Hepatocyte (in vitro differentiated cells): ENCODE data around the gene AAR2. TPM values are rescaled to one million over a fixed set of nuclear protein-coding genes. Genes with fewer than 3 reads are reported as not detected.

Experiments used
- DNase-seq: peaks from one replicate; pipeline ENCODE4 v3.0.0-alpha.2; 2016; ENCODE audit warnings: low spot score
- H2AFZ ChIP-seq: fragments of 200-600 bp; sonication (generic); 2 replicates; pipeline ENCODE4 v1.6.0; 2016; ENCODE audit warnings: antibody characterized with exemption, mild to moderate bottlenecking
- H3K27ac ChIP-seq: fragments of 200-600 bp; sonication (generic); 2 replicates; pipeline ENCODE4 v1.5.1; 2016; ENCODE audit warnings: mild to moderate bottlenecking
- H3K27me3 ChIP-seq: fragments of 200-600 bp; sonication (generic); 2 replicates; pipeline ENCODE4 v1.6.1; 2016
- H3K36me3 ChIP-seq: fragments of 200-600 bp; sonication (generic); replicated peaks from 2 replicates; pipeline ENCODE4 v1.5.1; 2016; ENCODE audit warnings: low read depth; ENCODE audit not compliant: insufficient read depth
- H3K4me1 ChIP-seq: fragments of 200-600 bp; sonication (generic); 2 replicates; pipeline ENCODE4 v1.5.1; 2016; ENCODE audit warnings: mild to moderate bottlenecking, moderate library complexity; ENCODE audit not compliant: insufficient read depth
- H3K4me2 ChIP-seq: fragments of 200-600 bp; sonication (generic); 2 replicates; pipeline ENCODE4 v1.6.0; 2016
- H3K4me3 ChIP-seq: fragments of 200-600 bp; sonication (generic); 2 replicates; pipeline ENCODE4 v1.5.1; 2016; ENCODE audit warnings: mild to moderate bottlenecking
- H3K79me2 ChIP-seq: fragments of 200-600 bp; sonication (generic); 2 replicates; pipeline ENCODE4 v1.6.0; 2017; ENCODE audit warnings: mild to moderate bottlenecking
- H3K9me2 ChIP-seq: fragments of 200-600 bp; sonication (generic); replicated peaks from 2 replicates; pipeline ENCODE4 v1.6.0; 2017; ENCODE audit warnings: mild to moderate bottlenecking; ENCODE audit not compliant: insufficient read depth
- H3K9me3 ChIP-seq: fragments of 200-600 bp; sonication (generic); 2 replicates; pipeline ENCODE4 v1.5.1; 2016; ENCODE audit warnings: low read depth, mild to moderate bottlenecking
- H4K20me1 ChIP-seq: fragments of 200-600 bp; sonication (generic); 2 replicates; pipeline ENCODE4 v1.6.0; 2016; ENCODE audit warnings: mild to moderate bottlenecking; ENCODE audit not compliant: insufficient read depth, poor library complexity, severe bottlenecking
- CTCF ChIP-seq: fragments of 200-600 bp; sonication (generic); IDR thresholded peaks from 2 replicates; pipeline ENCODE4 v1.5.1; 2016; ENCODE audit warnings: antibody characterized with exemption, mild to moderate bottlenecking; ENCODE audit not compliant: poor library complexity
- EZH2 ChIP-seq: fragments of 200-600 bp; sonication (generic); IDR thresholded peaks from 2 replicates; pipeline ENCODE4 v1.6.1; 2016; ENCODE audit warnings: antibody characterized with exemption, mild to moderate bottlenecking, borderline replicate concordance
- EZH2phosphoT487 ChIP-seq: fragments of 200-600 bp; sonication (generic); IDR thresholded peaks from one replicate; pipeline ENCODE4 v1.6.1; 2018; ENCODE audit warnings: antibody characterized with exemption, mild to moderate bottlenecking, low read depth, moderate library complexity; ENCODE audit not compliant: unreplicated experiment, severe bottlenecking
- WGBS: methylation state at CpG from one replicate; pipeline ENCODE4 v1.1.6; 2016; ENCODE audit warnings: low lambda C conversion rate; ENCODE audit errors: missing lambda C conversion rate; 5-methylcytosine and 5-hydroxymethylcytosine counted together
- polyA plus RNA-seq: library from polyadenylated mRNA; unstranded; fragments of >200 nt; fragmentation: Nextera tagmentation; extraction: Ambion mirVana; gene quantifications from 2 replicates; pipeline ENCODE4 v1.2.1, GENCODE V29; 2016
- total RNA-seq: library from RNA; depleted of rRNA; stranded (reverse); fragments of >200 nt; gene quantifications from 2 replicates; pipeline ENCODE4 v1.2.3, GENCODE V29; 2014

Gene AAR2
- total and polyA plus RNA-seq, 2 experiments from 2014 or later: 26.7 to 36.7 TPM

GRCh38 chr20:36201198-36201597 lies 35.1 kb upstream of the AAR2 start:
- Histone ChIP-seq H3K79me2 (no peaks in the 10 kb centered on the region), H3K4me3 (no peak overlapping the region), H3K9me2 (no peaks in the 10 kb centered on the region), H3K9me3 (no peaks in the 10 kb centered on the region), H4K20me1 (no peaks in the 10 kb centered on the region), H3K27ac (no peak overlapping the region), H3K4me2 (no peak overlapping the region), H2AFZ (no peak overlapping the region), H3K36me3 (no peaks in the 10 kb centered on the region), H3K27me3 (no peaks in the 10 kb centered on the region), H3K4me1 (no peaks in the 10 kb centered on the region)
- TF ChIP-seq EZH2 (no peak), EZH2phosphoT487 (no peak), CTCF (no peak)
- 95% methylated on average over 4 of the region's 4 CpGs for WGBS
- DNase-seq: no peak

DNA sequence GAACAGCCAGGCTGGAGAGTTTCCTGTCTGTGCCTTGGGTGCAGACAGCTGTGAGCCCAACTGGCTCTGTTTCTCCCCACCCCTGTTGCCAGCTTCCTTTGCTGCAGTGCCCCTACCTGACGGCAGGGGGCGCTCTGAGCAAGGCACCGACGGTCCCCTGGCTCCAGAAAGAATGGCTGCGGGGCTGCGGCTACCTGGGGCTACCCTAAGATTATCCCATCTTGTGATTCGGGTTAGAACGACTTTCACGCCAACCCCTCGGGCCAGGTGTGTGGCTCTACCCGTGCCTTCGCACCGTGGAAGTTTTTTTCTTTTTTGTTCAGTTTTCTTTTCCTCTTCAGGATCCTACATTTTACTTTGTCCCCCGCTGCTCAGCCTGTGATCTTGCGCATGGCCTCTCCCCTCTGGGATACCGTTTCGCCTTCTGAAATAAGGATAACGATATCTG lies 33.4 kb upstream of the AAR2 start:
- Histone ChIP-seq H3K4me2 (no peak overlapping the region), H3K4me3 (no peak overlapping the region), H3K9me2 (no peaks in the 10 kb centered on the region), H3K79me2 (no peaks in the 10 kb centered on the region), H3K27ac (no peak overlapping the region), H4K20me1 (no peaks in the 10 kb centered on the region), H3K36me3 (no peaks in the 10 kb centered on the region), H3K4me1 (no peaks in the 10 kb centered on the region), H3K9me3 (no peaks in the 10 kb centered on the region), H2AFZ (no peak overlapping the region), H3K27me3 (no peaks in the 10 kb centered on the region)
- peak; percentile 91 for TF ChIP-seq CTCF
- TF ChIP-seq EZH2: no peak
- DNase-seq: peak; percentile 71
- WGBS: 42% methylated on average over 18 of the region's 18 CpGs

GRCh38 chr20:36203861-36204260 lies 32.4 kb upstream of the AAR2 start:
- no peak for DNase-seq
- no peaks in the 10 kb centered on the region for H3K9me2 ChIP-seq
- no peaks in the 10 kb centered on the region for H4K20me1 ChIP-seq
- no peaks in the 10 kb centered on the region for H3K4me1 ChIP-seq
- WGBS: 93% methylated on average over 3 of the region's 3 CpGs
- no peaks in the 10 kb centered on the region for H3K79me2 ChIP-seq
- H2AFZ ChIP-seq: no peak overlapping the region
- H3K9me3 ChIP-seq: no peaks in the 10 kb centered on the region
- H3K4me3 ChIP-seq: no peak overlapping the region
- no peaks in the 10 kb centered on the region for H3K27me3 ChIP-seq
- no peaks in the 10 kb centered on the region for H3K36me3 ChIP-seq
- TF ChIP-seq CTCF (no peak), EZH2phosphoT487 (no peak)
- no peak overlapping the region for H3K4me2 ChIP-seq
- H3K27ac ChIP-seq: no peak overlapping the region

DNA sequence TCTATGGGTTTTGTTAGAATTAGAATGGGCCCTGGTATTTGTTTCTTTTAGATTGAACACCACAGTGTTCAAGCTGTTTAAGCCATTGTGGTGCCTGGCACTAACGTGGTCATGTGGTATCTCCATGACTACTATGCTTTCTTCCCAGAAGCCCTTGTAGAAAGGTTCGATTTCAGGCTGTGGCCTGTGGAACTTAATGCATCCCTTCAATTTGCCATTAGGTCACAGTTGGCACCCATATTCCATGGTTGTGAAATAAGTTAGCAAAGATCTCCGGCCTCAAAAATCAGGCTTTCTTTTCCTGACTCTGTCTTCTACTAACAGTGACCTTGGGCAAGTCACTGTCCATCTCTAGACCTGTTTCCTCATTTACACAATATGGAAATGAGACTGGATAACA lies 31.3 kb upstream of the AAR2 start:
- Histone ChIP-seq H3K9me3 (no peaks in the 10 kb centered on the region), H3K36me3 (no peaks in the 10 kb centered on the region)
- WGBS: 93% methylated on average over 3 of the region's 3 CpGs

More for the DNA sequence above, 31.3 kb upstream of the AAR2 start:
- Histone ChIP-seq H3K4me3 (no peak overlapping the region), H3K79me2 (no peaks in the 10 kb centered on the region), H2AFZ (no peak overlapping the region), H4K20me1 (no peaks in the 10 kb centered on the region), H3K9me2 (no peaks in the 10 kb centered on the region), H3K4me2 (no peak overlapping the region), H3K27me3 (no peaks in the 10 kb centered on the region), H3K4me1 (no peaks in the 10 kb centered on the region), H3K27ac (no peak overlapping the region)
- TF ChIP-seq EZH2phosphoT487: no peak
- TF ChIP-seq EZH2: no peak
- TF ChIP-seq CTCF: no peak
- DNase-seq: no peak
